Measurements from ENCODE around the gene FBXO46. TPM values are rescaled to one million over a fixed set of nuclear protein-coding genes. Genes with fewer than 3 reads are reported as not detected.

Gene FBXO46
- total and polyA plus RNA-seq, 2 of the 13 experiments (the other 11 are each of a cell fraction or from before 2014, with no cell fraction given), result 6.2 to 6.4 TPM

GRCh38 chr19:45676851-45677263 lies 53.8 kb downstream of the FBXO46 start (continued):
- TF ChIP-seq ZNF773 (CRISPR knock-in tag; IDR thresholded peaks at IDR 0.05; ENCODE audit: borderline replicate concordance), result no peak
- TF ChIP-seq CENPX (CRISPR knock-in tag; IDR thresholded peaks at IDR 0.05), result no peak
- no peak for TF ChIP-seq KDM1A (CRISPR knock-in tag; IDR thresholded peaks at IDR 0.05)
- no peak for TF ChIP-seq ZNF589 (CRISPR knock-in tag; conservative IDR thresholded peaks at IDR 0.05)
- TF ChIP-seq ZNF441 (CRISPR knock-in tag; IDR thresholded peaks at IDR 0.05; ENCODE audit: borderline replicate concordance), result no peak
- TF ChIP-seq ZNF225 (CRISPR knock-in tag; IDR thresholded peaks at IDR 0.05), result no peak
- TF ChIP-seq HIVEP1 (CRISPR knock-in tag; IDR thresholded peaks at IDR 0.05), result no peak
- TF ChIP-seq ZFP91 (CRISPR knock-in tag; IDR thresholded peaks at IDR 0.05; ENCODE audit: borderline replicate concordance), result 0 out of 2 replicates have a peak, but pooled peaks have one; percentile 22
- TF ChIP-seq ZNF263 (CRISPR knock-in tag; IDR thresholded peaks at IDR 0.05), result no peak
- TF ChIP-seq ZNF770 (CRISPR knock-in tag; IDR thresholded peaks at IDR 0.05), result no peak
- no peak for TF ChIP-seq SNAPC2 (CRISPR knock-in tag; IDR thresholded peaks at IDR 0.05)
- no peak for TF ChIP-seq BCL3 (CRISPR knock-in tag; IDR thresholded peaks at IDR 0.05)
- peak; percentile 53; the same call in 1 of the 2 replicates for TF ChIP-seq MAX (IDR thresholded peaks at IDR 0.05)
- TF ChIP-seq RBM39 (IDR thresholded peaks at IDR 0.05; ENCODE audit: low read depth, low read length, poor library complexity, severe bottlenecking), result no peak
- TF ChIP-seq FOXP4 (CRISPR knock-in tag; IDR thresholded peaks at IDR 0.05), result no peak
- TF ChIP-seq ZFX (CRISPR knock-in tag; IDR thresholded peaks at IDR 0.05; ENCODE audit: low read depth), result 0 out of 2 replicates have a peak, but pooled peaks have one; percentile 15
- TF ChIP-seq SALL2 (CRISPR knock-in tag; IDR thresholded peaks at IDR 0.05), result peak; percentile 25; the same call in 1 of the 2 replicates
- TF ChIP-seq ELF1 (CRISPR knock-in tag; IDR thresholded peaks at IDR 0.05), result peak; percentile 38; the same call in 1 of the 2 replicates
- TF ChIP-seq ZBTB2 (CRISPR knock-in tag; IDR thresholded peaks at IDR 0.05; ENCODE audit: low read depth), result no peak
- TF ChIP-seq FOXC1 (CRISPR knock-in tag; IDR thresholded peaks at IDR 0.05; ENCODE audit: borderline replicate concordance), result 0 out of 2 replicates have a peak, but pooled peaks have one; percentile 40
- peak; percentile 42; the same call in 1 of the 2 replicates for TF ChIP-seq GABPB1 (CRISPR knock-in tag; IDR thresholded peaks at IDR 0.05)
